ENCODE results near the gene FCN2.

Gene FCN2

GRCh38 chr9:134889386-134890154 lies 9.0 kb downstream of the FCN2 start:
- DNase-seq = no peak

- DNase-seq = no peak
Observed at GRCh38 chr9:134890155-134890495, 9.5 kb downstream of the FCN2 start.

- DNase-seq = no peak
Observed at GRCh38 chr9:134891053-134891452, 10.4 kb downstream of the FCN2 start.

GRCh38 chr9:134891713-134892112 lies 11.1 kb downstream of the FCN2 start:
- no peak for DNase-seq

- DNase-seq = no peak
Observed at GRCh38 chr9:134892221-134892620, 11.6 kb downstream of the FCN2 start.

GRCh38 chr9:134892820-134893420 lies 12.3 kb downstream of the FCN2 start:
- DNase-seq = no peak

- DNase-seq = no peak
Observed at GRCh38 chr9:134894136-134894860, 13.7 kb downstream of the FCN2 start.

GRCh38 chr9:134895097-134895496 lies 14.5 kb downstream of the FCN2 start:
- DNase-seq = no peak

GRCh38 chr9:134895567-134895907 lies 14.9 kb downstream of the FCN2 start:
- DNase-seq = no peak

- DNase-seq = no peak
Observed at GRCh38 chr9:134895908-134896833, 15.6 kb downstream of the FCN2 start.

- no peak for DNase-seq
Observed at GRCh38 chr9:134896834-134897583, 16.4 kb downstream of the FCN2 start.

- DNase-seq = no peak
Observed at GRCh38 chr9:134897584-134898170, 17.1 kb downstream of the FCN2 start.

GRCh38 chr9:134898319-134898718 lies 17.7 kb downstream of the FCN2 start:
- no peak for DNase-seq

- no peak for DNase-seq
Observed at GRCh38 chr9:134899168-134899567, 18.6 kb downstream of the FCN2 start.

GRCh38 chr9:134899818-134900217 lies 19.2 kb downstream of the FCN2 start:
- DNase-seq = no peak

GRCh38 chr9:134902936-134903335 lies 22.3 kb downstream of the FCN2 start:
- DNase-seq = no peak

GRCh38 chr9:134908524-134909309 lies 28.1 kb downstream of the FCN2 start:
- DNase-seq = no peak

GRCh38 chr9:134909511-134910481 lies 29.2 kb downstream of the FCN2 start:
- DNase-seq = no peak

- no peak for DNase-seq
Observed at GRCh38 chr9:134912126-134912840, 31.7 kb downstream of the FCN2 start.

Data from stimulated activated CD4-positive, alpha-beta T cell treated with anti-CD3 and anti-CD28 coated beads, Interleukin-4, amount 100 ng/mL, for 1 hour (primary cell).